Loucy (cell line): ENCODE results near the gene MRPL9.

Source experiments
- EZH2phosphoT487 ChIP-seq: fragments of 200-600 bp; IDR thresholded peaks from 2 replicates; pipeline ENCODE4 v1.6.1; 2018; ENCODE audit warnings: antibody characterized with exemption, mild to moderate bottlenecking, moderate library complexity, borderline replicate concordance
- TF ChIP-seq, protein P1 (sequence below): fragments of 200-600 bp; sonication (generic); conservative IDR thresholded peaks from 2 replicates; pipeline ENCODE4 v1.5.1; 2014; ENCODE audit warnings: mild to moderate bottlenecking, antibody characterized with exemption, low read length

DNA sequence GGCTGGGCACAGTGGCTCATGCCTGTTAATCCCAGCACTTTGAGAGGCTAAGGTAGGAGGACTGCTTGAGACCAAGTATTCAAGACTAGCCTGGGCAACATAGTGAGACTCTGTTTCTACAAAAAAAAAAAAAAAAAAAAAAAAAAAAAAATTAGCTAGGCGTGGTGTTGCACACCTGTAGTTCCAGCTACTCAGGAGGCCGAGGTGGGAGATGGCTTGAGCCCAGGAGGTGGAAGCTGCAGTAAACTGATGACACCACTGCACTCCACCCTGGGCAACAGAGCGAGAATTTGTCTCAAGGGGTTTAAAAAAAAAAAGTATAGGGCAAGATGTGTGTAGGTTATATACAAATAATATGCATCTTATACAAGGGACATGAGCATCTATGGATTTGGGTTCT is 24.4 kb upstream of the MRPL9 start:
- TF ChIP-seq, protein P1, sequence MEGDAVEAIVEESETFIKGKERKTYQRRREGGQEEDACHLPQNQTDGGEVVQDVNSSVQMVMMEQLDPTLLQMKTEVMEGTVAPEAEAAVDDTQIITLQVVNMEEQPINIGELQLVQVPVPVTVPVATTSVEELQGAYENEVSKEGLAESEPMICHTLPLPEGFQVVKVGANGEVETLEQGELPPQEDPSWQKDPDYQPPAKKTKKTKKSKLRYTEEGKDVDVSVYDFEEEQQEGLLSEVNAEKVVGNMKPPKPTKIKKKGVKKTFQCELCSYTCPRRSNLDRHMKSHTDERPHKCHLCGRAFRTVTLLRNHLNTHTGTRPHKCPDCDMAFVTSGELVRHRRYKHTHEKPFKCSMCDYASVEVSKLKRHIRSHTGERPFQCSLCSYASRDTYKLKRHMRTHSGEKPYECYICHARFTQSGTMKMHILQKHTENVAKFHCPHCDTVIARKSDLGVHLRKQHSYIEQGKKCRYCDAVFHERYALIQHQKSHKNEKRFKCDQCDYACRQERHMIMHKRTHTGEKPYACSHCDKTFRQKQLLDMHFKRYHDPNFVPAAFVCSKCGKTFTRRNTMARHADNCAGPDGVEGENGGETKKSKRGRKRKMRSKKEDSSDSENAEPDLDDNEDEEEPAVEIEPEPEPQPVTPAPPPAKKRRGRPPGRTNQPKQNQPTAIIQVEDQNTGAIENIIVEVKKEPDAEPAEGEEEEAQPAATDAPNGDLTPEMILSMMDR: no peak
- TF ChIP-seq EZH2phosphoT487: no peak
